MM.1S (cell line): ENCODE measurements around the gene CRACDL.

Experiments used
- DNase-seq: peaks from one replicate; pipeline ENCODE4 v3.0.0-alpha.2; 2015
- H2AFZ ChIP-seq: fragments of 300-600 bp; sonication (generic); 2 replicates; pipeline ENCODE4 v1.6.0; 2016; ENCODE audit warnings: antibody characterized with exemption, low read length
- H3F3A ChIP-seq: fragments of 300-600 bp; sonication (generic); 2 replicates; pipeline ENCODE4 v1.6.1; 2016; ENCODE audit warnings: mild to moderate bottlenecking, antibody characterized with exemption, low read length, moderate library complexity, mixed read lengths; ENCODE audit not compliant: insufficient read depth
- H3K27ac ChIP-seq: fragments of 300-600 bp; sonication (generic); 2 replicates; pipeline ENCODE4 v1.5.1; 2016; ENCODE audit warnings: mild to moderate bottlenecking, low read length
- H3K27me3 ChIP-seq: fragments of 300-600 bp; sonication (generic); replicated peaks from 2 replicates; pipeline ENCODE4 v1.6.0; 2016; ENCODE audit warnings: low read length; ENCODE audit not compliant: insufficient read depth
- H3K36me3 ChIP-seq: fragments of 300-600 bp; sonication (generic); replicated peaks from 2 replicates; pipeline ENCODE4 v1.6.1; 2016; ENCODE audit warnings: mild to moderate bottlenecking, low read length, mixed read lengths; ENCODE audit not compliant: insufficient read depth
- H3K4me1 ChIP-seq: fragments of 300-600 bp; sonication (generic); 2 replicates; pipeline ENCODE4 v1.6.1; 2016; ENCODE audit warnings: low read length, mixed read lengths
- H3K4me2 ChIP-seq: fragments of 300-600 bp; sonication (generic); 2 replicates; pipeline ENCODE4 v1.6.0; 2016; ENCODE audit warnings: low read depth, low read length
- H3K4me3 ChIP-seq: fragments of 300-600 bp; sonication (generic); 2 replicates; pipeline ENCODE4 v1.5.1; 2016; ENCODE audit warnings: low read length, mixed read lengths
- H3K79me2 ChIP-seq: fragments of 300-600 bp; sonication (generic); 2 replicates; pipeline ENCODE4 v1.6.1; 2016; ENCODE audit warnings: mixed run types, low read length, mixed read lengths
- H3K9ac ChIP-seq: fragments of 300-600 bp; sonication (generic); 2 replicates; pipeline ENCODE4 v1.6.1; 2016; ENCODE audit warnings: low read length, mixed read lengths
- H3K9me2 ChIP-seq: fragments of 300-600 bp; sonication (generic); replicated peaks from 2 replicates; pipeline ENCODE4 v1.6.1; 2016; ENCODE audit warnings: mild to moderate bottlenecking, low read length, mixed read lengths; ENCODE audit not compliant: insufficient read depth
- H3K9me3 ChIP-seq: fragments of 300-600 bp; sonication (generic); replicated peaks from 2 replicates; pipeline ENCODE4 v1.6.1; 2016; ENCODE audit warnings: mild to moderate bottlenecking, low read length, mixed read lengths; ENCODE audit not compliant: insufficient read depth
- H4K20me1 ChIP-seq: fragments of 300-600 bp; sonication (generic); 2 replicates; pipeline ENCODE4 v1.6.1; 2016; ENCODE audit warnings: mild to moderate bottlenecking, low read length, moderate library complexity, mixed read lengths; ENCODE audit not compliant: insufficient read depth
- CTCF ChIP-seq: fragments of 300-600 bp; sonication (generic); IDR thresholded peaks from 2 replicates; pipeline ENCODE4 v1.5.1; 2016; ENCODE audit warnings: antibody characterized with exemption, low read length, mixed read lengths
- EZH2 ChIP-seq: fragments of 300-600 bp; sonication (generic); optimal IDR thresholded peaks from 2 replicates; pipeline ENCODE3; 2017; ENCODE audit warnings: low read depth, mild to moderate bottlenecking, antibody characterized with exemption, low read length, mixed read lengths
- EZH2phosphoT487 ChIP-seq: fragments of 300-600 bp; sonication (generic); IDR thresholded peaks from 2 replicates; pipeline ENCODE4 v1.6.1; 2018; ENCODE audit warnings: antibody characterized with exemption, low read length

The CRACDL gene

GRCh38 chr2:98892871-98893270 lies 43.2 kb downstream of the CRACDL start:
- Histone ChIP-seq H3K4me2 (no peak overlapping the region), H3K27ac (no peak overlapping the region), H3F3A (no peaks in the 10 kb centered on the region)

GRCh38 chr2:98891591-98891990 lies 44.4 kb downstream of the CRACDL start:
- TF ChIP-seq EZH2phosphoT487 = no peak
- no peak for TF ChIP-seq EZH2
- TF ChIP-seq CTCF = no peak
- Histone ChIP-seq H3K9me3 (no peaks in the 10 kb centered on the region), H2AFZ (no peak overlapping the region), H3K79me2 (no peaks in the 10 kb centered on the region), H3K4me1 (0 out of 2 replicates have a peak, but pooled peaks cover 5% of the 10 kb centered on the region), H3K4me2 (no peak overlapping the region), H3K9ac (no peak overlapping the region), H4K20me1 (no peaks in the 10 kb centered on the region), H3K4me3 (no peak overlapping the region), H3K36me3 (no peaks in the 10 kb centered on the region), H3F3A (no peaks in the 10 kb centered on the region), H3K27ac (no peak overlapping the region), H3K27me3 (no peaks in the 10 kb centered on the region), H3K9me2 (no peaks in the 10 kb centered on the region)
- DNase-seq = no peak

More at GRCh38 chr2:98892871-98893270, 43.2 kb downstream of the CRACDL start:
- DNase-seq = no peak
- H3K36me3 ChIP-seq = no peaks in the 10 kb centered on the region
- no peaks in the 10 kb centered on the region for H3K79me2 ChIP-seq
- H3K27me3 ChIP-seq = no peaks in the 10 kb centered on the region
- 0 out of 2 replicates have a peak, but pooled peaks cover 5% of the 10 kb centered on the region for H3K4me1 ChIP-seq
- H3K9me2 ChIP-seq = no peaks in the 10 kb centered on the region
- H3K4me3 ChIP-seq = no peak overlapping the region
- H4K20me1 ChIP-seq = no peaks in the 10 kb centered on the region
- no peak overlapping the region for H3K9ac ChIP-seq
- H2AFZ ChIP-seq = no peak overlapping the region
- TF ChIP-seq EZH2 (no peak), EZH2phosphoT487 (no peak), CTCF (no peak)
- no peaks in the 10 kb centered on the region for H3K9me3 ChIP-seq

- H4K20me1 ChIP-seq = no peaks in the 10 kb centered on the region
- no peaks in the 10 kb centered on the region for H3F3A ChIP-seq
- no peak overlapping the region for H3K9ac ChIP-seq
- no peaks in the 10 kb centered on the region for H3K36me3 ChIP-seq
- no peaks in the 10 kb centered on the region for H3K9me2 ChIP-seq
- no peaks in the 10 kb centered on the region for H3K4me1 ChIP-seq
- H3K27ac ChIP-seq = no peak overlapping the region
- no peak overlapping the region for H3K4me2 ChIP-seq
- H3K4me3 ChIP-seq = no peak overlapping the region
- H3K27me3 ChIP-seq = no peaks in the 10 kb centered on the region
- DNase-seq = no peak
- no peaks in the 10 kb centered on the region for H3K9me3 ChIP-seq
- no peak overlapping the region for H2AFZ ChIP-seq
- H3K79me2 ChIP-seq = no peaks in the 10 kb centered on the region
- no peak for TF ChIP-seq EZH2
- TF ChIP-seq CTCF = no peak
- no peak for TF ChIP-seq EZH2phosphoT487
Observed at GRCh38 chr2:98886066-98886554, 49.9 kb downstream of the CRACDL start.
